Measurements from ENCODE around the gene NSF. TPM values are rescaled to one million over a fixed set of nuclear protein-coding genes. Genes with fewer than 3 reads are reported as not detected.
A peak's percentile ranks its signal among the peaks of the same experiment; 100 is the strongest.

Gene NSF
- polyA plus RNA-seq, 1 experiment: 86.2 TPM

DNA sequence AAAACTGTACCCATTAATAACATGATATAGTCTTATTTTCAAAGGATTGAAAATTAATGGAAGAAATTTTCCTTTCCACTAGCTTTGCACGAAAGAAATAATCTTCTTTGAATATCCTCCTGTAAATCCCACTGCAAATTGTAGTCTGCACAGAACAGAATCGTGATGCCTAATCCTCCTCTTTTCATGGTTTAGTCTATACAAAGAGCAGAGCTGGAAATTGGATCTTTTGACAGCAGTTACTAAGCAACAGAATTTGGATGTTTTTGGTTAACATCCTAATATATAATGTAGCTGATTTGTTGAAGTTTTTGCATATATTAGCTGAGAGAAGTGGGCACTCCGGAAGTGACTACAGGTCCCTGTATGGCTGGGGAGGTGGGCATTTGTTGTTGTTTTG is 129.4 kb downstream of the NSF start:
- Histone ChIP-seq H3K27me3 (ENCODE audit: control insufficient read depth, insufficient read depth, low read length) (no peaks in the 10 kb centered on the region), H3K9me3 (ENCODE audit: control insufficient read depth, insufficient read depth, low read length) (no peaks in the 10 kb centered on the region), H3K4me3 (ENCODE audit: low read depth, low read length) (no peak overlapping the region), H3K27ac (ENCODE audit: low read depth, low read length) (no peak overlapping the region)
- ChIA-PET CTCF (no interaction called here), POLR2A (no interaction called here)
- no peak for DNase-seq (ENCODE audit: low read depth, low spot score)
- TF ChIP-seq, protein P1, sequence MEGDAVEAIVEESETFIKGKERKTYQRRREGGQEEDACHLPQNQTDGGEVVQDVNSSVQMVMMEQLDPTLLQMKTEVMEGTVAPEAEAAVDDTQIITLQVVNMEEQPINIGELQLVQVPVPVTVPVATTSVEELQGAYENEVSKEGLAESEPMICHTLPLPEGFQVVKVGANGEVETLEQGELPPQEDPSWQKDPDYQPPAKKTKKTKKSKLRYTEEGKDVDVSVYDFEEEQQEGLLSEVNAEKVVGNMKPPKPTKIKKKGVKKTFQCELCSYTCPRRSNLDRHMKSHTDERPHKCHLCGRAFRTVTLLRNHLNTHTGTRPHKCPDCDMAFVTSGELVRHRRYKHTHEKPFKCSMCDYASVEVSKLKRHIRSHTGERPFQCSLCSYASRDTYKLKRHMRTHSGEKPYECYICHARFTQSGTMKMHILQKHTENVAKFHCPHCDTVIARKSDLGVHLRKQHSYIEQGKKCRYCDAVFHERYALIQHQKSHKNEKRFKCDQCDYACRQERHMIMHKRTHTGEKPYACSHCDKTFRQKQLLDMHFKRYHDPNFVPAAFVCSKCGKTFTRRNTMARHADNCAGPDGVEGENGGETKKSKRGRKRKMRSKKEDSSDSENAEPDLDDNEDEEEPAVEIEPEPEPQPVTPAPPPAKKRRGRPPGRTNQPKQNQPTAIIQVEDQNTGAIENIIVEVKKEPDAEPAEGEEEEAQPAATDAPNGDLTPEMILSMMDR (IDR thresholded peaks at IDR 0.05; ENCODE audit: low read depth, low read length): no peak

DNA sequence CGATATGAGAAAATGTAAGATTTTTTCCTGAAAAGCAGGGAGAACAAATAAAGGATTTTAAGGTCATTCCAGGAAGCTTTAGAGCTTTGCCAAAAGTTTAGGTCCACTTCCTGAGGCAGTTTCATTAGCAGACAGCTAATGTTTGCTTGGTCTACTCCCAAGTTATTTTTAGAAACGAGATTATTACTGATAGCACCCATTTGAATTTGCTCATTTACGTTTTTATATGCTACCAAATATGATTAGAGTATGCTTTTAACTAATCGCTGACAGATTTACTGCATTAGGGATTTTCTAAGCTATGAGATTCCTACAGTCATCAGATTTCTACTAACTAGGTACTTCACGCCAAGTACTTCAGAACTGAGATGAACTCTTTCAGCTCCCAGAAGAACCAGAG is 129.9 kb downstream of the NSF start:
- H3K9me3 ChIP-seq (ENCODE audit: control insufficient read depth, insufficient read depth, low read length): no peaks in the 10 kb centered on the region
- no peak for DNase-seq (ENCODE audit: low read depth, low spot score)
- H3K4me3 ChIP-seq (ENCODE audit: low read depth, low read length): no peak overlapping the region
- H3K27ac ChIP-seq (ENCODE audit: low read depth, low read length): no peak overlapping the region
- ChIA-PET CTCF (no interaction called here), POLR2A (no interaction called here)
- no peaks in the 10 kb centered on the region for H3K27me3 ChIP-seq (ENCODE audit: control insufficient read depth, insufficient read depth, low read length)
- TF ChIP-seq, protein P1 (IDR thresholded peaks at IDR 0.05; ENCODE audit: low read depth, low read length): no peak

DNA sequence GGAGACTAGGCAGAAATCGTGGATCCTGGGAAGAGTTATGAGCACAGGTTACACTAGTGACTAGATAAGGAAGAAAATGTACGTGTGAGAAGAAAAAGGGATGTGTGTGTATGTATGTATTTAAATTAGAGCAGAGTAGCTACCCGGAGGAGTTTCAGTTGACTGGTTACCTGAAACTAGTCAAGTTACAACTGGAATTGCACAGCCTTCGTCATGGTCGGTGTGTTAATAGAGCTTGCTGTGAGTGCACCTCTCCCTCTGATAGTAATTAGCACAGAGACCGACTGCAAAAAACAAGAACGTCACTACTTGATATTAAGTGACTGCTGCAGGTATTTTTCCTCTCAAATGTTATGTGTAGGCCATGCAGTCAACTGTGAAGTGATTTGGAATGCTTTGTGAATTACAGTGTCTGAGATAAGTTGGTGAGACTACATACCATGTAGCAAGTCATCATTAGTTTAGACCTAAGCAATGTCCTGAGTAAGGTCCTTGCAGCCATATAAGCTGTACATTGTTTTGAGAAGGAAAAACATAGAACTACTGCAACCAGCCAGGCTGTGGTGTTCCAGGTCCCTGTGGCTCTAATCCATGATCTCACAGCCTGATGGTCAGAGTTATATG is 132.3 kb downstream of the NSF start:
- DNase-seq (ENCODE audit: low read depth, low spot score): no peak
- ChIA-PET POLR2A (no interaction called here), CTCF (no interaction called here)
- Histone ChIP-seq H3K4me3 (ENCODE audit: low read depth, low read length) (no peak overlapping the region), H3K27ac (ENCODE audit: low read depth, low read length) (no peak overlapping the region), H3K27me3 (ENCODE audit: control insufficient read depth, insufficient read depth, low read length) (no peaks in the 10 kb centered on the region), H3K9me3 (ENCODE audit: control insufficient read depth, insufficient read depth, low read length) (no peaks in the 10 kb centered on the region)
- TF ChIP-seq, protein P1 (IDR thresholded peaks at IDR 0.05; ENCODE audit: low read depth, low read length): no peak

- ChIA-PET POLR2A (interaction anchor here (1.6 kb wide), 1 partner anchor 17 kb away, joined by 6 read pairs; no protein-coding TSS in a partner anchor), CTCF (interaction anchor here (1.2 kb wide), 1 partner anchor 115 kb away, joined by 3 read pairs; no protein-coding TSS in a partner anchor)
- no peak overlapping the region for H3K27ac ChIP-seq (ENCODE audit: low read depth, low read length)
- TF ChIP-seq, protein P1 (IDR thresholded peaks at IDR 0.05; ENCODE audit: low read depth, low read length): no peak
- H3K9me3 ChIP-seq (ENCODE audit: control insufficient read depth, insufficient read depth, low read length): no peaks in the 10 kb centered on the region
- no peak for DNase-seq (ENCODE audit: low read depth, low spot score)
- no peak overlapping the region for H3K4me3 ChIP-seq (ENCODE audit: low read depth, low read length)
- no peaks in the 10 kb centered on the region for H3K27me3 ChIP-seq (ENCODE audit: control insufficient read depth, insufficient read depth, low read length)
Measured at GRCh38 chr17:46726206-46726605, 135.7 kb downstream of the NSF start.

DNA sequence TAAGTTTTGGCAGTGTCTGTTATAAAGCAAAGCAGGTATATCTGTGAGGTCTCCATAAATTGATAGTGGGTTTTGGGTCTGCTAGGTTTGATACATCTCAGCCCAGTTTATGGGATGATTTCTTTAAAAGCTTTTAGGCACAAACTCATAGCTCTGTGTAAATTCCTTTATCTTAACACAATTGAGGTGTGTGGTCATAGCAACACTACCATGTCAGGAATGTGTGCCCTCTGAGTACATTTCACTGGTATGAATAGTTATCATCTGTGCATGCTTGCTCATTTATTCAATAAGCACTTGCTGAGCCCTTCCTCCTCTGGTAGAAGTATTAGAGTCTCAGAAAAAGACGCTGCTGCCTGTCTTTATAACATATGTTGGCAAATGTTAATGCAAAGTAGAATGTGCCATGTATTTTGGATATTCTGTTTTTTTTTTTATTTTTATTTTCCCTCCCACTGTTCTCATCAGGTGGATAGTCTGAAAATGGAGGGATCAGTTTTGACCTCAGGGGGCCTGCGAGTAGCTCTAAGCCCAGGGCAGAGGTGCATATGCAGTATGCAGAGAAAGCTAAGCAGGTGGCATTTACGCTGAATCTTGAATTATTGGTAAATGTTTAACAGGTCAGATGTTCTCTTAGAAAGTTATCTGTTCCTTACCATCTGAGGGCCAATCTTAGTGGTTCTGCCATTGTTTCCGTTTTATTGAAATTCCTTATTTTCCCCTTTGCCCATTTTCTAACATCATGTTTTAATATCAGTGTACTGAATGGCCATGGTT is 137.3 kb downstream of the NSF start:
- DNase-seq (ENCODE audit: low read depth, low spot score): peak; percentile 45
- ChIA-PET POLR2A (interaction anchor here (0.8 to 1.6 kb wide), 2 partner anchors 15 to 54 kb away, joined by 3 to 6 read pairs; no protein-coding TSS in a partner anchor), CTCF (interaction anchor here (1.2 kb wide), 1 partner anchor 113 kb away, joined by 3 read pairs; no protein-coding TSS in a partner anchor)
- no peak overlapping the region for H3K4me3 ChIP-seq (ENCODE audit: low read depth, low read length)
- H3K27ac ChIP-seq (ENCODE audit: low read depth, low read length): no peak overlapping the region
- no peaks in the 10 kb centered on the region for H3K27me3 ChIP-seq (ENCODE audit: control insufficient read depth, insufficient read depth, low read length)
- TF ChIP-seq, protein P1 (IDR thresholded peaks at IDR 0.05; ENCODE audit: low read depth, low read length): no peak
- no peaks in the 10 kb centered on the region for H3K9me3 ChIP-seq (ENCODE audit: control insufficient read depth, insufficient read depth, low read length)

All from AG04450 (cell line).